K562 treated with DMSO at 1 percent for 4 hours (cell line): ENCODE measurements around the gene MED17. TPM values are rescaled to one million over a fixed set of nuclear protein-coding genes. Genes with fewer than 3 reads are reported as not detected.

Experiments
- total RNA-seq: library from RNA; unstranded; fragments of 300-600 nt; gene quantifications from 2 replicates; pipeline ENCODE4 v1.2.3, GENCODE V29; 2022; ENCODE audit not compliant: insufficient read depth

MED17 gene
- 17.7 and 18.8 TPM in 2 replicates for total RNA-seq

GRCh38 chr11:93784145-93784934, at the start of gene MED17:
Gene MED17 (plus strand): TSS chr11:93784282. CDS start chr11:93784514, 232 bp downstream.

DNA sequence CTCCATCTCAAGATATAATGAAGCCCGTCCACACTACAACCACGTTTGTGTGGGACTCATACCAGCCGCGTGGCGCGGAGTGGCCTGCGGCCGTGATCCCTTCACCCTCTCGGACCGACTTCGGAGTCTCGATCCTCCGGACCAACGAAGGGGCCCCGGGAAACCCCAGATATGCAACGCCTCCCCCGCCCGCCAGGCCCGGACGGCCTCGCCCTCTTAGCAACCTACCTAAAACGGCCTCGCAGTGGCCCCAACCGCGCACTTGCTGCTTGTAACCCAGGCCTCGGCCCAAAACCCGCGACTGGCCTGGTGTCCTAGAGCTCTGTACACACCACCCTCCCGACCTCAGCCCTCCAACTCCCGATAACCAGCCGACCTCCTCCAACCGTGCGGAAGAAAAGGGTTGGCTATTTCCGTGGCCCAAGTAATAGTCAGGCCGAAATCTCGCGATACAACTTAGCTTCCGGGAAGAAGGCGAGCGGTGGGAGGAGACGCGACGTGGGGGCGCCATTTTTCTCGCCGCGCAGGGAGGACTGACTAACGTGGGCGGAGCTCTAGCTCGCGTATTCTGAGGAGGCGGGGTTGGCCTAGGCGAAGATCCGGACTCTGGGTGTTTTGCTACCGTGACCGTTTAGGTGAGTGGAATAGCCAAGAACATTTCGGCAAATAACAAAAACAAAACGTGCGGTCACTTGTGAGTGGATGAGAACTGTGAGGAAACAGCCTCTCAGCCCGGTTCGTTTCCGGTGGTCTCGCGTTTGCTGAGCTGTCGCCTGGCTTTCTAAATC, 42.8 kb upstream of the MED17 start, which contains the start of the genes C11orf54 and TAF1D:
TSS of gene C11orf54 (plus strand) at position 579 of the 788 bp plus-strand sequence. CDS start 5,722 bp downstream, outside the sequence.
TSS of gene TAF1D (minus strand) at position 402 of the 788 bp plus-strand sequence. CDS start 2,191 bp downstream, outside the sequence.

GRCh38 chr11:93850594-93851018, 66.5 kb downstream of the MED17 start, which contains the start of gene VSTM5:
Gene VSTM5 (minus strand): TSS chr11:93850618. CDS start chr11:93850502, 116 bp downstream.

Other genes with a start within 250 kb of the MED17 start
- gene SMCO4, start 240.9 kb upstream of the MED17 start, total RNA-seq: 45.4 and 51.8 TPM in 2 replicates
- 16.5 and 16.8 TPM in 2 replicates for gene CEP295, start 122.6 kb upstream of the MED17 start, total RNA-seq
- gene TAF1D, start 42.8 kb upstream of the MED17 start, total RNA-seq: 48.1 and 70.8 TPM in 2 replicates
- 13.9 and 16.8 TPM in 2 replicates for gene C11orf54, start 42.6 kb upstream of the MED17 start, total RNA-seq
- gene VSTM5, start 66.3 kb downstream of the MED17 start, total RNA-seq: not detected in 2 replicates
- gene HEPHL1, start 237.1 kb downstream of the MED17 start, total RNA-seq: not detected in 2 replicates